ENCODE measurements around the gene MYH14.

GRCh38 chr19:50293263-50294004 lies 90.0 kb downstream of the MYH14 start:
- TF ChIP-seq YY1 (IDR thresholded peaks at IDR 0.05; ENCODE audit: insufficient read depth, insufficient read length) (no peak), ZNF274 (IDR thresholded peaks at IDR 0.05; ENCODE audit: low read depth, low read length) (no peak)

All from NT2/D1 (cell line).